LNCaP clone FGC (cell line): ENCODE measurements around the gene UNC13C.

ENCODE experiments used
- DNase-seq: peaks from one replicate; pipeline ENCODE4 v3.0.0-alpha.2; 2011; ENCODE audit warnings: low read depth
- H3K4me3 ChIP-seq: 2 replicates; pipeline ENCODE4 v1.5.1; 2011; ENCODE audit warnings: mild to moderate bottlenecking, low read depth, low read length, control low read depth
- CTCF ChIP-seq: IDR thresholded peaks from 2 replicates; pipeline ENCODE4 v1.5.1; 2012; ENCODE audit warnings: mild to moderate bottlenecking; ENCODE audit not compliant: control insufficient read depth, insufficient read depth; ENCODE audit errors: extremely low read depth

UNC13C gene

GRCh38 chr15:54559405-54560069 is 581.3 kb downstream of the UNC13C start:
- no peak for DNase-seq
- TF ChIP-seq CTCF, result no peak

GRCh38 chr15:54560417-54560816 is 582.2 kb downstream of the UNC13C start:
- no peak for DNase-seq
- H3K4me3 ChIP-seq, result no peak overlapping the region
- no peak for TF ChIP-seq CTCF

More at GRCh38 chr15:54559405-54560069, 581.3 kb downstream of the UNC13C start:
- no peak overlapping the region for H3K4me3 ChIP-seq

- H3K4me3 ChIP-seq, result no peak overlapping the region
- DNase-seq, result no peak
- TF ChIP-seq CTCF, result no peak
Observed at GRCh38 chr15:54564166-54564565, 585.9 kb downstream of the UNC13C start.

GRCh38 chr15:54566654-54567053 is 588.4 kb downstream of the UNC13C start:
- no peak for TF ChIP-seq CTCF
- DNase-seq, result no peak
- H3K4me3 ChIP-seq, result no peak overlapping the region

GRCh38 chr15:54567408-54568035 is 589.3 kb downstream of the UNC13C start:
- H3K4me3 ChIP-seq, result no peak overlapping the region
- no peak for DNase-seq
- no peak for TF ChIP-seq CTCF

GRCh38 chr15:54568381-54568780 is 590.1 kb downstream of the UNC13C start:
- no peak overlapping the region for H3K4me3 ChIP-seq
- DNase-seq, result no peak
- no peak for TF ChIP-seq CTCF

- H3K4me3 ChIP-seq, result no peak overlapping the region
- no peak for DNase-seq
- TF ChIP-seq CTCF, result no peak
Observed at GRCh38 chr15:54571576-54571975, 593.3 kb downstream of the UNC13C start.
